HepG2 (cell line): ENCODE data around the gene KAT2A. TPM values are rescaled to one million over a fixed set of nuclear protein-coding genes. Genes with fewer than 3 reads are reported as not detected.

Source experiments
- ATAC-seq: fragments of 200-7000 bp; cut with Tn5 transposase; 3 replicates; pipeline ENCODE4 v1.9.1; 2020; ENCODE audit warnings: mild to moderate bottlenecking, moderate library complexity
- BruUV-seq: library from RNA; stranded (reverse); fragments of 400-500 nt; replicated peaks from 2 replicates; lab custom pipeline; 2021; lab: Mats Ljungman, UMichigan
- CTCF ChIA-PET: fragments of 300-600 bp; formaldehyde crosslinking; extraction: SDS; loops from one replicate; lab custom pipeline; 2021; ENCODE audit warnings: low total read pairs, inconsistent platforms, low intra/inter-chr PET ratio; lab: Yijun Ruan, JAX
- POLR2A ChIA-PET: fragments of 350-600 bp; sonication (Branson Sonifier 250); formaldehyde crosslinking; loops from one replicate; lab custom pipeline; 2020; ENCODE audit warnings: antibody characterized with exemption, inconsistent platforms; lab: Yijun Ruan, JAX
- DNase-seq: peaks from one replicate; pipeline ENCODE4 v3.0.0-alpha.2; 2015; ENCODE audit warnings: low spot score
- FAIRE-seq: peaks from 3 replicates; lab custom pipeline; 2011; peaks lifted over from hg19 to GRCh38; lab: Jason Lieb, UNC
- H2AFZ ChIP-seq: one replicate; pipeline ENCODE4 v1.6.1; 2011; ENCODE audit warnings: low read length, inconsistent platforms
- H3K27ac ChIP-seq: fragments of 300-600 bp; 3 replicates; pipeline ENCODE4 v1.8.0; 2011; ENCODE audit warnings: mixed run types, mild to moderate bottlenecking, mixed read lengths, low read length, inconsistent platforms; ENCODE audit not compliant: insufficient read depth; ENCODE audit errors: extremely low read length
- H3K27me3 ChIP-seq, 2 experiments: fragments of 200-600 bp in 1 of 2; 2 replicates in 1 of 2; 3 replicates in 1 of 2; pipeline versions ENCODE4 v1.6.0 to v1.8.0; 2011; ENCODE audit warnings: low read length in 2 of 2, mild to moderate bottlenecking in 2 of 2, moderate library complexity in 2 of 2, inconsistent platforms in 1 of 2; ENCODE audit not compliant: insufficient read depth in 2 of 2, control insufficient read depth in 1 of 2
- H3K36me3 ChIP-seq, 2 experiments: fragments of 200-600 bp in 1 of 2; replicated peaks in 1 of 2; 2 replicates in 1 of 2; 3 replicates in 1 of 2; pipeline versions ENCODE4 v1.5.1 to v1.8.0; 2011; ENCODE audit warnings: low read length in 2 of 2, inconsistent platforms in 1 of 2; ENCODE audit not compliant: insufficient read depth in 2 of 2, control insufficient read depth in 1 of 2
- H3K4me1 ChIP-seq: 2 replicates; pipeline ENCODE4 v1.5.1; 2012; ENCODE audit warnings: low read length, inconsistent platforms; ENCODE audit not compliant: insufficient read depth
- H3K4me2 ChIP-seq: 2 replicates; pipeline ENCODE4 v1.6.0; 2011; ENCODE audit warnings: low read depth, low read length, inconsistent platforms
- H3K4me3 ChIP-seq, 3 experiments: fragments of 200-600 bp in 1 of 3; sonication (generic), shearing (Covaris generic) in 1 of 3; replicated peaks in 1 of 3; 2 replicates each; pipeline ENCODE4 v1.5.1; 2011 to 2016; ENCODE audit warnings: low read length in 3 of 3, inconsistent platforms in 2 of 3, low read depth in 2 of 3, mild to moderate bottlenecking in 2 of 3, control low read depth in 1 of 3, mixed read lengths in 1 of 3; ENCODE audit not compliant: insufficient read depth in 1 of 3
- H3K79me2 ChIP-seq: one replicate; pipeline ENCODE4 v1.6.1; 2011; ENCODE audit warnings: low read length, inconsistent platforms; ENCODE audit not compliant: insufficient read depth
- H3K9ac ChIP-seq: 2 replicates; pipeline ENCODE4 v1.6.0; 2011; ENCODE audit warnings: mild to moderate bottlenecking, low read depth, low read length, inconsistent platforms; ENCODE audit not compliant: insufficient read depth
- H3K9me3 ChIP-seq: 2 replicates; pipeline ENCODE4 v1.5.1; 2012; ENCODE audit warnings: mild to moderate bottlenecking, low read length
- H4K20me1 ChIP-seq: 2 replicates; pipeline ENCODE4 v1.6.0; 2011; ENCODE audit warnings: inconsistent platforms, mild to moderate bottlenecking, low read length, moderate library complexity; ENCODE audit not compliant: insufficient read depth
- AGO2 ChIP-seq: fragments of 200-400 bp; formaldehyde crosslinking; optimal IDR thresholded peaks from 2 replicates; pipeline ENCODE3; 2017; ENCODE audit warnings: mild to moderate bottlenecking, low read depth, low read length, moderate library complexity
- JDP2 ChIP-seq: sonication (generic); formaldehyde crosslinking; IDR thresholded peaks from 2 replicates; pipeline ENCODE4 v1.8.1; 2022; ENCODE audit warnings: missing genetic modification reagents, borderline replicate concordance
- KAT7 ChIP-seq: IDR thresholded peaks from 2 replicates; pipeline ENCODE4 v1.6.1; 2018; ENCODE audit warnings: borderline replicate concordance, missing compliant biosample characterization
- MNT ChIP-seq: fragments of 450-650 bp; IDR thresholded peaks from 2 replicates; pipeline ENCODE4 v1.6.1; 2016
- ZMYM3 ChIP-seq: sonication (generic); formaldehyde crosslinking; IDR thresholded peaks from 2 replicates; pipeline ENCODE4 v1.5.1; 2020; ENCODE audit warnings: mild to moderate bottlenecking, missing genetic modification reagents
- ZNF263 ChIP-seq: sonication (generic); formaldehyde crosslinking; IDR thresholded peaks from 2 replicates; pipeline ENCODE4 v1.4.0; 2020; ENCODE audit warnings: missing genetic modification reagents
- ZNF589 ChIP-seq: sonication (generic); formaldehyde crosslinking; conservative IDR thresholded peaks from 2 replicates; pipeline ENCODE4 v1.8.0; 2022; ENCODE audit warnings: mild to moderate bottlenecking, moderate library complexity, missing genetic modification reagents
- ZNF629 ChIP-seq: sonication (generic); formaldehyde crosslinking; conservative IDR thresholded peaks from 2 replicates; pipeline ENCODE4 v1.5.0; 2020; ENCODE audit warnings: missing genetic modification reagents
- WGBS: methylation state at CpG from one replicate; pipeline ENCODE4 v1.1.6; 2017; ENCODE audit warnings: low lambda C conversion rate; 5-methylcytosine and 5-hydroxymethylcytosine counted together
- in situ Hi-C: cut with HindIII; loops from 2 replicates; pipeline ENCODE4 v1.10.0; 2017; ENCODE audit warnings: low pct_unique_long_range_greater_than_20kb; ENCODE audit not compliant: extremely low pct_ligation_motif_present
- intact Hi-C: fragments of 100-400 bp; cut with micrococcal nuclease; formaldehyde crosslinking; loops from one replicate; pipeline ENCODE4 v1.10.0; 2022; ENCODE audit not compliant: unreplicated experiment
- polyA plus RNA-seq, 8 experiments: library from polyadenylated mRNA; depleted of rRNA in 3 of 8; stranded (reverse) in 7 of 8; unstranded in 1 of 8; fragments of >200 nt; fragmentation: Illumina TruSeq in 4 of 8; extraction: Trizol in 4 of 8; gene quantifications; 2 replicates each; pipeline versions ENCODE4 v1.2.1 to v1.2.3, GENCODE V29; 2011 to 2016; ENCODE audit warnings: low read depth in 4 of 8, missing spikeins in 1 of 8, mixed read lengths in 1 of 8; ENCODE audit not compliant: insufficient read depth in 1 of 8
- total RNA-seq, 5 experiments: library from RNA; depleted of rRNA; stranded (reverse); fragments of >200 nt; fragmentation: Illumina TruSeq; extraction: Trizol; gene quantifications; 2 replicates each; pipeline ENCODE4 v1.2.3, GENCODE V29; 2016; ENCODE audit warnings: low read depth in 1 of 5

KAT2A gene
- total and polyA plus RNA-seq, 2 of the 13 experiments (the other 11 are each of a cell fraction or from before 2014, with no cell fraction given), result 29.1 to 90.4 TPM

GRCh38 chr17:42111265-42111636 lies 9.9 kb downstream of the KAT2A start (continued):
- TF ChIP-seq AGO2 (no peak), JDP2 (no peak), KAT7 (CRISPR knock-in tag) (no peak), ZNF589 (no peak), MNT (peak; percentile 58)

- Histone ChIP-seq H3K4me3 (no peak overlapping the region), H4K20me1 (no peaks in the 10 kb centered on the region), H3K9ac (no peak overlapping the region), H3K27me3 (no peaks in the 10 kb centered on the region), H3K4me2 (no peak overlapping the region), H3K79me2 (no peaks in the 10 kb centered on the region), H3K9me3 (no peaks in the 10 kb centered on the region), H3K36me3 (peaks cover 2 to 4% of the 10 kb centered on the region in 2 experiments; a peak in 2 of 5 replicates), H2AFZ (no peak overlapping the region), H3K27ac (no peak overlapping the region), H3K4me1 (peaks cover 33% of the 10 kb centered on the region)
- ChIA-PET POLR2A (interaction anchor here (2.4 kb wide), 1 partner anchor 10 kb away, joined by 34 read pairs; the partner anchor contains the start of gene KAT2A), CTCF (no interaction called here)
- in situ Hi-C loops, result loop anchor here (5.0 kb wide), 2 partner anchors 83 to 148 kb away; no protein-coding TSS in a partner anchor
- no peak for FAIRE-seq
- intact Hi-C loops, result no loop called here
- 73% methylated on average over 16 of the region's 18 CpGs for WGBS
- ATAC-seq, result no peak
- no peak for DNase-seq
- no TSS peak for BruUV-seq
- peak; percentile 69 for TF ChIP-seq ZNF629 (CRISPR knock-in tag)
- TF ChIP-seq ZNF263 (CRISPR knock-in tag), result no peak
- 0 out of 2 replicates have a peak, but pooled peaks have one; percentile 14 for TF ChIP-seq ZMYM3 (CRISPR knock-in tag)
Observed at GRCh38 chr17:42110301-42111264, 10.6 kb downstream of the KAT2A start.
